WTC11 (cell line): ENCODE data around the gene RAB40B. TPM values are rescaled to one million over a fixed set of nuclear protein-coding genes. Genes with fewer than 3 reads are reported as not detected.

ENCODE experiments used
- ATAC-seq: fragments of 200-7000 bp; cut with Tn5 transposase; 2 replicates; pipeline ENCODE4 v1.10.0; 2021; ENCODE audit warnings: mild to moderate bottlenecking, moderate library complexity
- CTCF ChIA-PET: fragments of 300-600 bp; sonication (Branson Sonifier 250); formaldehyde crosslinking; loops from one replicate; lab custom pipeline; 2021; ENCODE audit warnings: antibody characterized with exemption; lab: Charles Lee
- POLR2A ChIA-PET: fragments of 350-600 bp; sonication (Branson Sonifier 250); formaldehyde crosslinking; loops from one replicate; lab custom pipeline; 2021; ENCODE audit warnings: antibody characterized with exemption; lab: Charles Lee
- DNase-seq: peaks from one replicate; pipeline ENCODE4 v3.0.0; 2021; ENCODE audit warnings: low spot score
- H3K27ac Mint-ChIP-seq: 2 replicates; pipeline ENCODE4 v1.8.0; 2021; ENCODE audit warnings: mixed read lengths
- H3K27me3 Mint-ChIP-seq: 2 replicates; pipeline ENCODE4 v1.8.0; 2021; ENCODE audit warnings: low read depth, mild to moderate bottlenecking, moderate library complexity, mixed read lengths
- H3K36me3 Mint-ChIP-seq: 2 replicates; pipeline ENCODE4 v1.8.0; 2021; ENCODE audit warnings: mixed read lengths
- H3K4me1 Mint-ChIP-seq: 2 replicates; pipeline ENCODE4 v1.8.0; 2022; ENCODE audit warnings: mixed read lengths
- H3K4me3 Mint-ChIP-seq: 2 replicates; pipeline ENCODE4 v1.8.0; 2021; ENCODE audit warnings: mild to moderate bottlenecking, moderate library complexity, mixed read lengths
- H3K9me3 Mint-ChIP-seq: 2 replicates; pipeline ENCODE4 v1.8.0; 2021; ENCODE audit warnings: mixed read lengths
- ATF1 ChIP-seq: sonication (generic); formaldehyde crosslinking; IDR thresholded peaks from 2 replicates; pipeline ENCODE4 v1.8.1; 2023; ENCODE audit warnings: mild to moderate bottlenecking, moderate library complexity, missing genetic modification reagents
- CREB1 ChIP-seq: sonication (generic); formaldehyde crosslinking; IDR thresholded peaks from 2 replicates; pipeline ENCODE4 v1.8.0; 2023; ENCODE audit warnings: mild to moderate bottlenecking, missing genetic modification reagents
- CREM ChIP-seq: sonication (generic); formaldehyde crosslinking; IDR thresholded peaks from 2 replicates; pipeline ENCODE4 v1.8.1; 2022; ENCODE audit warnings: mild to moderate bottlenecking, missing genetic modification reagents, moderate library complexity
- ETV6 ChIP-seq: sonication (generic); formaldehyde crosslinking; IDR thresholded peaks from 2 replicates; pipeline ENCODE4 v1.8.1; 2022; ENCODE audit warnings: mild to moderate bottlenecking, missing genetic modification reagents
- FOXP1 ChIP-seq: sonication (generic); formaldehyde crosslinking; IDR thresholded peaks from 2 replicates; pipeline ENCODE4 v1.8.0; 2022; ENCODE audit warnings: missing genetic modification reagents, mild to moderate bottlenecking, moderate library complexity, borderline replicate concordance
- GABPB1 ChIP-seq: sonication (generic); formaldehyde crosslinking; IDR thresholded peaks from 2 replicates; pipeline ENCODE4 v1.8.1; 2023; ENCODE audit warnings: mild to moderate bottlenecking, missing genetic modification reagents
- JAZF1 ChIP-seq: fragments of 250-450 bp; sonication (Bioruptor Pico); IDR thresholded peaks from 2 replicates; pipeline ENCODE4 v1.9.0; 2021; ENCODE audit warnings: moderate library complexity, mild to moderate bottlenecking, inconsistent platforms
- MYBL2 ChIP-seq: sonication (generic); formaldehyde crosslinking; IDR thresholded peaks from 2 replicates; pipeline ENCODE4 v1.8.1; 2023; ENCODE audit warnings: mild to moderate bottlenecking, moderate library complexity, missing genetic modification reagents
- NFATC4 ChIP-seq: fragments of 250-450 bp; sonication (Bioruptor Pico); IDR thresholded peaks from 2 replicates; pipeline ENCODE4 v1.9.0; 2021; ENCODE audit warnings: mild to moderate bottlenecking
- NFE2L1 ChIP-seq: sonication (generic); formaldehyde crosslinking; IDR thresholded peaks from 2 replicates; pipeline ENCODE4 v1.8.1; 2023; ENCODE audit warnings: missing genetic modification reagents
- NFYB ChIP-seq: sonication (generic); formaldehyde crosslinking; conservative IDR thresholded peaks from 2 replicates; pipeline ENCODE4 v1.8.0; 2022; ENCODE audit warnings: low read depth, missing genetic modification reagents
- RELA ChIP-seq: sonication (generic); formaldehyde crosslinking; IDR thresholded peaks from 2 replicates; pipeline ENCODE4 v1.8.1; 2022; ENCODE audit warnings: missing genetic modification reagents, mild to moderate bottlenecking, borderline replicate concordance
- TEAD1 ChIP-seq: sonication (generic); formaldehyde crosslinking; IDR thresholded peaks from 2 replicates; pipeline ENCODE4 v1.8.0; 2022; ENCODE audit warnings: mild to moderate bottlenecking, missing genetic modification reagents
- TP53 ChIP-seq: sonication (generic); formaldehyde crosslinking; IDR thresholded peaks from 2 replicates; pipeline ENCODE4 v1.8.1; 2023; ENCODE audit warnings: mild to moderate bottlenecking, missing genetic modification reagents
- ZBTB21 ChIP-seq: sonication (generic); formaldehyde crosslinking; IDR thresholded peaks from 2 replicates; pipeline ENCODE4 v1.8.1; 2023; ENCODE audit warnings: mild to moderate bottlenecking, missing genetic modification reagents, borderline replicate concordance
- total RNA-seq: library from RNA; stranded (reverse); gene quantifications from 3 replicates; pipeline ENCODE4 v1.2.3, GENCODE V29; 2021
- TF ChIP-seq, protein P1 (sequence below): sonication (generic); formaldehyde crosslinking; IDR thresholded peaks from 2 replicates; pipeline ENCODE4 v1.8.0; 2022; ENCODE audit warnings: mild to moderate bottlenecking, missing genetic modification reagents
- TF ChIP-seq, protein P2 (sequence below): sonication (generic); formaldehyde crosslinking; IDR thresholded peaks from 2 replicates; pipeline ENCODE4 v1.8.1; 2023; ENCODE audit warnings: mild to moderate bottlenecking, missing genetic modification reagents, moderate library complexity
- TF ChIP-seq, protein P3 (sequence below): fragments of 250-450 bp; sonication (Bioruptor Pico); IDR thresholded peaks from 2 replicates; pipeline ENCODE4 v1.8.0; 2021; ENCODE audit warnings: mild to moderate bottlenecking
- TF ChIP-seq, protein P4 (sequence below): sonication (generic); formaldehyde crosslinking; IDR thresholded peaks from 2 replicates; pipeline ENCODE4 v1.8.1; 2022; ENCODE audit warnings: mild to moderate bottlenecking, moderate library complexity, missing genetic modification reagents
- TF ChIP-seq, protein P5 (sequence below): sonication (generic); formaldehyde crosslinking; IDR thresholded peaks from 2 replicates; pipeline ENCODE4 v1.8.1; 2023; ENCODE audit warnings: mild to moderate bottlenecking, missing genetic modification reagents, moderate library complexity
- TF ChIP-seq, protein P6 (sequence below): sonication (generic); formaldehyde crosslinking; IDR thresholded peaks from 2 replicates; pipeline ENCODE4 v1.8.0; 2022; ENCODE audit warnings: mild to moderate bottlenecking, missing genetic modification reagents
- TF ChIP-seq, protein P7 (sequence below): sonication (generic); formaldehyde crosslinking; IDR thresholded peaks from 2 replicates; pipeline ENCODE4 v1.8.1; 2023; ENCODE audit warnings: mild to moderate bottlenecking, moderate library complexity, missing genetic modification reagents
- TF ChIP-seq, protein P8 (sequence below): sonication (generic); formaldehyde crosslinking; IDR thresholded peaks from 2 replicates; pipeline ENCODE4 v1.8.1; 2022; ENCODE audit warnings: missing genetic modification reagents, borderline replicate concordance
- TF ChIP-seq, protein P9 (sequence below): sonication (generic); formaldehyde crosslinking; IDR thresholded peaks from 2 replicates; pipeline ENCODE4 v1.8.0; 2022; ENCODE audit warnings: mild to moderate bottlenecking, missing genetic modification reagents

RAB40B gene
- total RNA-seq, 1 experiment from 2014 or later, result 3.1 TPM

DNA sequence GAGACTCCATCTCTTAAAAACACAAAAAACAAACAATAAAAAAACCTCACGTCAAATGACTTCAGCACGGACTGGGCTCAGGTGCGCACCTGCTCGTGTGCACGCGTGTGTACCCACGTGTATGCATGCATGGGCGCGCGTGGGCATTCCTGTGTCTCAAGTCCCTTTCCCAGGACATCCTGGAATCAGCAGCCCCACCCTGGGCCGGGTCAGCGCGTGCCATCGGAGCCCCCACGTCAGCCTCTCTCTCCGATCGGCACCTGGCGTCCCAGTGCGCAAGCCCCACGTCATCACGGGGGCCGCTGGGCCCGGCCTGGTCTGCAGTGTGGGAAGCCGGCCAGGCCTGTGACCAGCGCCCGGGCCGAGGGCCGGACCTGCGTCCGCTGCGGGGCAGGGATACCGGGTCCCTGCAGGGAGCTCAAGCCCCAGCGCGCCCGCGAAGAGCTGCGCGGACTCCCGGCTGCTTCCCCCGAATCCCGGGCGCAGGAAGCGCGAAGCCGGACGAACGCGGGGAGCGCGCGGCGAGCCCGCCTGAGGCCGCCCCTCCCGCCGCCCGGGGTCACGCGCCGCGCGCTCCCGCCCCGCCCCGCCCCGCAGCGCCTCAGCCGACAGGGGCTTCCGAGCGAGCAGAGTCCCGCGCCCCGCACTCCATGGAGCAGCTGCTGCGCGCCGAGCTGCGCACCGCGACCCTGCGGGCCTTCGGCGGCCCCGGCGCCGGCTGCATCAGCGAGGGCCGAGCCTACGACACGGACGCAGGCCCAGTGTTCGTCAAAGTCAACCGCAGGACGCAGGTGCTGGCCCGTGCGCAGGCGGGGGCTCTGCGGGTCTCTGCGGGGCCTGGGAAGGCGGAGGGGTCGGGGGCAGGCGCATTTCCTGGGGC lies 36.7 kb upstream of the RAB40B start, which contains the start of gene FN3K:
Gene FN3K (plus strand): TSS at position 629 of the 880 bp plus-strand sequence. CDS start 22 bp downstream, at position 651.
- ChIA-PET POLR2A (no interaction called here), CTCF (interaction anchor here (1.7 kb wide), 1 partner anchor 9 kb away, joined by 6 read pairs; no protein-coding TSS in a partner anchor)
- H3K27ac Mint-ChIP-seq, result peak within 1 kb of the TSS; percentile 63; the same call in 1 of the 2 replicates
- peaks cover 19% of the 10 kb centered on the region for H3K27me3 Mint-ChIP-seq
- peaks cover 25% of the 10 kb centered on the region for H3K36me3 Mint-ChIP-seq
- peak within 1 kb of the TSS; percentile 66 for H3K4me3 Mint-ChIP-seq
- DNase-seq, result peak; percentile 70
- ATAC-seq, result peak; percentile 84
- TF ChIP-seq, protein P1, sequence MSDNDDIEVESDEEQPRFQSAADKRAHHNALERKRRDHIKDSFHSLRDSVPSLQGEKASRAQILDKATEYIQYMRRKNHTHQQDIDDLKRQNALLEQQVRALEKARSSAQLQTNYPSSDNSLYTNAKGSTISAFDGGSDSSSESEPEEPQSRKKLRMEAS (CRISPR knock-in tag), result peak; percentile 85
- TF ChIP-seq, protein P2, sequence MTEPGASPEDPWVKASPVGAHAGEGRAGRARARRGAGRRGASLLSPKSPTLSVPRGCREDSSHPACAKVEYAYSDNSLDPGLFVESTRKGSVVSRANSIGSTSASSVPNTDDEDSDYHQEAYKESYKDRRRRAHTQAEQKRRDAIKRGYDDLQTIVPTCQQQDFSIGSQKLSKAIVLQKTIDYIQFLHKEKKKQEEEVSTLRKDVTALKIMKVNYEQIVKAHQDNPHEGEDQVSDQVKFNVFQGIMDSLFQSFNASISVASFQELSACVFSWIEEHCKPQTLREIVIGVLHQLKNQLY (CRISPR knock-in tag), result no peak
- TF ChIP-seq, protein P3, sequence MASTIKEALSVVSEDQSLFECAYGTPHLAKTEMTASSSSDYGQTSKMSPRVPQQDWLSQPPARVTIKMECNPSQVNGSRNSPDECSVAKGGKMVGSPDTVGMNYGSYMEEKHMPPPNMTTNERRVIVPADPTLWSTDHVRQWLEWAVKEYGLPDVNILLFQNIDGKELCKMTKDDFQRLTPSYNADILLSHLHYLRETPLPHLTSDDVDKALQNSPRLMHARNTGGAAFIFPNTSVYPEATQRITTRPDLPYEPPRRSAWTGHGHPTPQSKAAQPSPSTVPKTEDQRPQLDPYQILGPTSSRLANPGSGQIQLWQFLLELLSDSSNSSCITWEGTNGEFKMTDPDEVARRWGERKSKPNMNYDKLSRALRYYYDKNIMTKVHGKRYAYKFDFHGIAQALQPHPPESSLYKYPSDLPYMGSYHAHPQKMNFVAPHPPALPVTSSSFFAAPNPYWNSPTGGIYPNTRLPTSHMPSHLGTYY, result no peak
- TF ChIP-seq, protein P4, sequence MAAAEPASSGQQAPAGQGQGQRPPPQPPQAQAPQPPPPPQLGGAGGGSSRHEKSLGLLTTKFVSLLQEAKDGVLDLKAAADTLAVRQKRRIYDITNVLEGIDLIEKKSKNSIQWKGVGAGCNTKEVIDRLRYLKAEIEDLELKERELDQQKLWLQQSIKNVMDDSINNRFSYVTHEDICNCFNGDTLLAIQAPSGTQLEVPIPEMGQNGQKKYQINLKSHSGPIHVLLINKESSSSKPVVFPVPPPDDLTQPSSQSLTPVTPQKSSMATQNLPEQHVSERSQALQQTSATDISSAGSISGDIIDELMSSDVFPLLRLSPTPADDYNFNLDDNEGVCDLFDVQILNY (CRISPR knock-in tag), result peak; percentile 61
- TF ChIP-seq, protein P5, sequence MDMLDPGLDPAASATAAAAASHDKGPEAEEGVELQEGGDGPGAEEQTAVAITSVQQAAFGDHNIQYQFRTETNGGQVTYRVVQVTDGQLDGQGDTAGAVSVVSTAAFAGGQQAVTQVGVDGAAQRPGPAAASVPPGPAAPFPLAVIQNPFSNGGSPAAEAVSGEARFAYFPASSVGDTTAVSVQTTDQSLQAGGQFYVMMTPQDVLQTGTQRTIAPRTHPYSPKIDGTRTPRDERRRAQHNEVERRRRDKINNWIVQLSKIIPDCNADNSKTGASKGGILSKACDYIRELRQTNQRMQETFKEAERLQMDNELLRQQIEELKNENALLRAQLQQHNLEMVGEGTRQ (CRISPR knock-in tag), result peak; percentile 77
- TF ChIP-seq NFATC4 (CRISPR knock-in tag) (no peak), CREB1 (CRISPR knock-in tag) (no peak), MYBL2 (CRISPR knock-in tag) (0 out of 2 replicates have a peak, but pooled peaks have one; percentile 40), TP53 (CRISPR knock-in tag) (0 out of 2 replicates have a peak, but pooled peaks have one; percentile 31), NFE2L1 (peak; percentile 1; the same call in 1 of the 2 replicates), ZBTB21 (CRISPR knock-in tag) (0 out of 2 replicates have a peak, but pooled peaks have one; percentile 42), NFYB (CRISPR knock-in tag) (no peak), GABPB1 (CRISPR knock-in tag) (no peak), JAZF1 (CRISPR knock-in tag) (no peak), ETV6 (peak; percentile 52; the same call in 1 of the 2 replicates), ATF1 (CRISPR knock-in tag) (no peak), RELA (CRISPR knock-in tag) (0 out of 2 replicates have a peak, but pooled peaks have one; percentile 14), CREM (peak; percentile 24; the same call in 1 of the 2 replicates), TEAD1 (peak; percentile 48; the same call in 1 of the 2 replicates), FOXP1 (peak; percentile 69)
- TF ChIP-seq, protein P6, sequence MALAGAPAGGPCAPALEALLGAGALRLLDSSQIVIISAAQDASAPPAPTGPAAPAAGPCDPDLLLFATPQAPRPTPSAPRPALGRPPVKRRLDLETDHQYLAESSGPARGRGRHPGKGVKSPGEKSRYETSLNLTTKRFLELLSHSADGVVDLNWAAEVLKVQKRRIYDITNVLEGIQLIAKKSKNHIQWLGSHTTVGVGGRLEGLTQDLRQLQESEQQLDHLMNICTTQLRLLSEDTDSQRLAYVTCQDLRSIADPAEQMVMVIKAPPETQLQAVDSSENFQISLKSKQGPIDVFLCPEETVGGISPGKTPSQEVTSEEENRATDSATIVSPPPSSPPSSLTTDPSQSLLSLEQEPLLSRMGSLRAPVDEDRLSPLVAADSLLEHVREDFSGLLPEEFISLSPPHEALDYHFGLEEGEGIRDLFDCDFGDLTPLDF (CRISPR knock-in tag), result 0 out of 2 replicates have a peak, but pooled peaks have one; percentile 43
- TF ChIP-seq, protein P7, sequence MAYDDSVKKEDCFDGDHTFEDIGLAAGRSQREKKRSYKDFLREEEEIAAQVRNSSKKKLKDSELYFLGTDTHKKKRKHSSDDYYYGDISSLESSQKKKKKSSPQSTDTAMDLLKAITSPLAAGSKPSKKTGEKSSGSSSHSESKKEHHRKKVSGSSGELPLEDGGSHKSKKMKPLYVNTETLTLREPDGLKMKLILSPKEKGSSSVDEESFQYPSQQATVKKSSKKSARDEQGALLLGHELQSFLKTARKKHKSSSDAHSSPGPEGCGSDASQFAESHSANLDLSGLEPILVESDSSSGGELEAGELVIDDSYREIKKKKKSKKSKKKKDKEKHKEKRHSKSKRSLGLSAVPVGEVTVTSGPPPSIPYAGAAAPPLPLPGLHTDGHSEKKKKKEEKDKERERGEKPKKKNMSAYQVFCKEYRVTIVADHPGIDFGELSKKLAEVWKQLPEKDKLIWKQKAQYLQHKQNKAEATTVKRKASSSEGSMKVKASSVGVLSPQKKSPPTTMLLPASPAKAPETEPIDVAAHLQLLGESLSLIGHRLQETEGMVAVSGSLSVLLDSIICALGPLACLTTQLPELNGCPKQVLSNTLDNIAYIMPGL (CRISPR knock-in tag), result peak; percentile 34; the same call in 1 of the 2 replicates
- TF ChIP-seq, protein P8, sequence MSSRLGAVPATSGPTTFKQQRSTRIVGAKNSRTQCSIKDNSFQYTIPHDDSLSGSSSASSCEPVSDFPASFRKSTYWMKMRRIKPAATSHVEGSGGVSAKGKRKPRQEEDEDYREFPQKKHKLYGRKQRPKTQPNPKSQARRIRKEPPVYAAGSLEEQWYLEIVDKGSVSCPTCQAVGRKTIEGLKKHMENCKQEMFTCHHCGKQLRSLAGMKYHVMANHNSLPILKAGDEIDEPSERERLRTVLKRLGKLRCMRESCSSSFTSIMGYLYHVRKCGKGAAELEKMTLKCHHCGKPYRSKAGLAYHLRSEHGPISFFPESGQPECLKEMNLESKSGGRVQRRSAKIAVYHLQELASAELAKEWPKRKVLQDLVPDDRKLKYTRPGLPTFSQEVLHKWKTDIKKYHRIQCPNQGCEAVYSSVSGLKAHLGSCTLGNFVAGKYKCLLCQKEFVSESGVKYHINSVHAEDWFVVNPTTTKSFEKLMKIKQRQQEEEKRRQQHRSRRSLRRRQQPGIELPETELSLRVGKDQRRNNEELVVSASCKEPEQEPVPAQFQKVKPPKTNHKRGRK, result no peak
- TF ChIP-seq, protein P9, sequence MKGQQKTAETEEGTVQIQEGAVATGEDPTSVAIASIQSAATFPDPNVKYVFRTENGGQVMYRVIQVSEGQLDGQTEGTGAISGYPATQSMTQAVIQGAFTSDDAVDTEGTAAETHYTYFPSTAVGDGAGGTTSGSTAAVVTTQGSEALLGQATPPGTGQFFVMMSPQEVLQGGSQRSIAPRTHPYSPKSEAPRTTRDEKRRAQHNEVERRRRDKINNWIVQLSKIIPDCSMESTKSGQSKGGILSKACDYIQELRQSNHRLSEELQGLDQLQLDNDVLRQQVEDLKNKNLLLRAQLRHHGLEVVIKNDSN (CRISPR knock-in tag), result peak; percentile 22; the same call in 1 of the 2 replicates
- H3K4me1 Mint-ChIP-seq, result peaks cover 4% of the 10 kb centered on the region; the same call in 1 of the 2 replicates
- H3K9me3 Mint-ChIP-seq, result peaks cover 12% of the 10 kb centered on the region
